H1 (cell line): Measurements from ENCODE around the gene SCN1B. TPM values are rescaled to one million over a fixed set of nuclear protein-coding genes. Genes with fewer than 3 reads are reported as not detected.

ENCODE experiments used
- CTCF ChIA-PET: fragments of 300-600 bp; sonication (Branson Sonifier 250); formaldehyde crosslinking; loops from one replicate; lab custom pipeline; 2021; ENCODE audit not compliant: partially characterized antibody; lab: Charles Lee
- POLR2A ChIA-PET: fragments of 300-600 bp; sonication (Branson Sonifier 250); formaldehyde crosslinking; loops from one replicate; lab custom pipeline; 2021; ENCODE audit warnings: inconsistent platforms; ENCODE audit not compliant: partially characterized antibody; lab: Charles Lee
- DNase-seq, 2 experiments: peaks; one replicate each; pipeline versions ENCODE4 v3.0.0 to v3.0.0-alpha.2; 2010 to 2022; ENCODE audit warnings: low spot score in 2 of 2, low read depth in 1 of 2, mixed read lengths in 1 of 2
- FAIRE-seq: peaks from 2 replicates; lab custom pipeline; 2011; peaks lifted over from hg19 to GRCh38; lab: Jason Lieb, UNC
- H2AFZ ChIP-seq: 2 replicates; pipeline ENCODE4 v1.8.1; 2012; ENCODE audit warnings: low read length, inconsistent platforms
- H2AK5ac ChIP-seq: 2 replicates; pipeline ENCODE4 v1.6.1; 2013; ENCODE audit warnings: low read depth, low read length
- H2BK120ac ChIP-seq: replicated peaks from 2 replicates; pipeline ENCODE3; 2013; ENCODE audit warnings: low read depth, low read length, inconsistent platforms
- H2BK12ac ChIP-seq: 2 replicates; pipeline ENCODE4 v1.6.1; 2013; ENCODE audit warnings: low read depth, low read length
- H2BK15ac ChIP-seq: 2 replicates; pipeline ENCODE4 v1.6.1; 2013; ENCODE audit warnings: low read length
- H2BK20ac ChIP-seq: 2 replicates; pipeline ENCODE4 v1.6.1; 2013; ENCODE audit warnings: low read length
- H2BK5ac ChIP-seq: 2 replicates; pipeline ENCODE4 v1.6.1; 2013; ENCODE audit warnings: low read depth, low read length
- H3K14ac ChIP-seq: 2 replicates; pipeline ENCODE4 v1.6.1; 2013; ENCODE audit warnings: inconsistent platforms; ENCODE audit not compliant: insufficient read length
- H3K18ac ChIP-seq: 2 replicates; pipeline ENCODE4 v1.6.1; 2013; ENCODE audit warnings: low read length; ENCODE audit errors: extremely low read depth
- H3K23ac ChIP-seq: 2 replicates; pipeline ENCODE4 v1.6.1; 2013; ENCODE audit warnings: inconsistent platforms; ENCODE audit not compliant: insufficient read length
- H3K23me2 ChIP-seq: 2 replicates; pipeline ENCODE4 v1.6.1; 2013; ENCODE audit warnings: low read depth, low read length
- H3K27ac ChIP-seq: 2 replicates; pipeline ENCODE4 v1.6.1; 2011; ENCODE audit warnings: low read depth, low read length, inconsistent platforms
- H3K27me3 ChIP-seq, 4 experiments: replicated peaks in 1 of 4; 1 replicate in 1 of 4; 2 replicates in 3 of 4; pipeline versions ENCODE4 v1.6.1 to v1.8.1; 2011 to 2013; ENCODE audit warnings: low read length in 3 of 4, mild to moderate bottlenecking in 3 of 4, inconsistent platforms in 2 of 4, mixed read lengths in 2 of 4, moderate library complexity in 1 of 4; ENCODE audit not compliant: control insufficient read depth in 3 of 4, insufficient read depth in 3 of 4; ENCODE audit errors: extremely low read depth in 1 of 4
- H3K36me3 ChIP-seq, 4 experiments: 2 replicates each; pipeline versions ENCODE4 v1.6.1 to v1.8.1; 2011 to 2013; ENCODE audit warnings: mild to moderate bottlenecking in 4 of 4, low read length in 3 of 4, moderate library complexity in 2 of 4, control low read depth in 1 of 4, inconsistent platforms in 1 of 4; ENCODE audit not compliant: insufficient read depth in 4 of 4, control insufficient read depth in 2 of 4
- H3K4ac ChIP-seq: replicated peaks from 2 replicates; pipeline ENCODE3; 2013; ENCODE audit warnings: low read length, low read depth, mixed read lengths, inconsistent platforms; ENCODE audit not compliant: insufficient read length
- H3K4me1 ChIP-seq, 4 experiments: replicated peaks in 1 of 4; 1 replicate in 1 of 4; 2 replicates in 3 of 4; pipeline versions ENCODE4 v1.6.1 to v1.8.1; 2011 to 2013; ENCODE audit warnings: low read length in 3 of 4, inconsistent platforms in 2 of 4, mixed read lengths in 1 of 4; ENCODE audit not compliant: insufficient read depth in 4 of 4, control insufficient read depth in 3 of 4
- H3K4me2 ChIP-seq, 2 experiments: 2 replicates each; pipeline versions ENCODE4 v1.6.1 to v1.8.1; 2011 to 2013; ENCODE audit warnings: low read depth in 2 of 2, low read length in 2 of 2, control low read depth in 1 of 2, inconsistent platforms in 1 of 2, mild to moderate bottlenecking in 1 of 2; ENCODE audit not compliant: insufficient read depth in 1 of 2
- H3K4me3 ChIP-seq, 4 experiments: fragments of 200-600, 300-600 bp in 1 of 4; sonication (generic), shearing (Covaris generic), sonication (Bioruptor Twin) in 1 of 4; 2 replicates each; pipeline versions ENCODE4 v1.5.1 to v1.8.1; 2011 to 2016; ENCODE audit warnings: low read length in 4 of 4, low read depth in 3 of 4, control low read depth in 2 of 4, inconsistent platforms in 2 of 4, mild to moderate bottlenecking in 2 of 4, mixed read lengths in 1 of 4, moderate library complexity in 1 of 4; ENCODE audit not compliant: insufficient read depth in 2 of 4; ENCODE audit errors: extremely low read depth in 1 of 4
- H3K56ac ChIP-seq: replicated peaks from 2 replicates; pipeline ENCODE3; 2013; ENCODE audit warnings: low read depth, mild to moderate bottlenecking, mixed read lengths, low read length, inconsistent platforms; ENCODE audit not compliant: insufficient read length
- H3K79me1 ChIP-seq: 2 replicates; pipeline ENCODE4 v1.6.1; 2013; ENCODE audit warnings: low read depth, low read length, control low read depth
- H3K79me2 ChIP-seq, 2 experiments: 2 replicates each; pipeline versions ENCODE4 v1.6.1 to v1.8.1; 2012 to 2013; ENCODE audit warnings: low read length in 2 of 2, mild to moderate bottlenecking in 2 of 2, inconsistent platforms in 1 of 2; ENCODE audit not compliant: insufficient read depth in 2 of 2, control insufficient read depth in 1 of 2
- H3K9ac ChIP-seq, 4 experiments: replicated peaks in 1 of 4; 1 replicate in 1 of 4; 2 replicates in 3 of 4; pipeline versions ENCODE4 v1.6.1 to v1.8.1; 2011 to 2013; ENCODE audit warnings: low read depth in 3 of 4, low read length in 3 of 4, control low read depth in 2 of 4, mild to moderate bottlenecking in 2 of 4, moderate library complexity in 2 of 4, inconsistent platforms in 1 of 4; ENCODE audit errors: extremely low read depth in 1 of 4
- H3K9me3 ChIP-seq, 2 experiments: 2 replicates each; pipeline versions ENCODE4 v1.6.1 to v1.8.1; 2012 to 2013; ENCODE audit warnings: mild to moderate bottlenecking in 2 of 2, moderate library complexity in 2 of 2, control low read depth in 1 of 2, inconsistent platforms in 1 of 2, low read depth in 1 of 2, low read length in 1 of 2, mixed read lengths in 1 of 2; ENCODE audit not compliant: insufficient read depth in 2 of 2
- H4K20me1 ChIP-seq, 2 experiments: replicated peaks in 1 of 2; 2 replicates each; pipeline versions ENCODE3 to v1.8.1; 2011 to 2013; ENCODE audit warnings: inconsistent platforms in 2 of 2, low read length in 2 of 2, mild to moderate bottlenecking in 1 of 2; ENCODE audit not compliant: insufficient read depth in 2 of 2, control insufficient read depth in 1 of 2
- H4K5ac ChIP-seq: 2 replicates; pipeline ENCODE4 v1.6.1; 2013; ENCODE audit warnings: low read length, low read depth, mixed read lengths, inconsistent platforms; ENCODE audit not compliant: insufficient read length
- H4K8ac ChIP-seq: 2 replicates; pipeline ENCODE4 v1.8.0; 2013; ENCODE audit warnings: mild to moderate bottlenecking, moderate library complexity, low read length, inconsistent platforms; ENCODE audit not compliant: insufficient read depth; ENCODE audit errors: extremely low read depth
- H4K91ac ChIP-seq: replicated peaks from 2 replicates; pipeline ENCODE3; 2013; ENCODE audit warnings: low read length, mixed read lengths, inconsistent platforms; ENCODE audit not compliant: insufficient read length
- RAD21 ChIP-seq, 2 experiments: IDR thresholded peaks in 1 of 2; conservative IDR thresholded peaks in 1 of 2; 2 replicates each; pipeline ENCODE4 v1.6.1; 2011; ENCODE audit warnings: low read depth in 2 of 2, low read length in 2 of 2, improper control_type of control experiment in 1 of 2, inconsistent platforms in 1 of 2, mild to moderate bottlenecking in 1 of 2, moderate library complexity in 1 of 2
- RFX5 ChIP-seq: IDR thresholded peaks from 2 replicates; pipeline ENCODE4 v1.6.1; 2011; ENCODE audit warnings: low read depth, low read length, improper control_type of control experiment, borderline replicate concordance
- whole genome bisulfite sequencing, 2 experiments: shearing (Covaris generic) in 1 of 2; methylation state at CpG; one replicate each; pipeline versions ENCODE4 v1.1.6 to v1.1.7; 2013 to 2015; ENCODE audit warnings: low lambda C conversion rate in 2 of 2, mixed read lengths in 2 of 2, inconsistent platforms in 1 of 2, low coverage in 1 of 2, missing lambda C conversion rate in 1 of 2; ENCODE audit not compliant: insufficient replicate concordance in 2 of 2, insufficient coverage in 1 of 2, insufficient read length in 1 of 2; ENCODE audit errors: extremely low coverage in 1 of 2, missing lambda C conversion rate in 1 of 2; 5-methylcytosine and 5-hydroxymethylcytosine counted together
- polyA plus RNA-seq, 7 experiments: library from polyadenylated mRNA; depleted of rRNA in 3 of 7; stranded (reverse) in 5 of 7; unstranded in 2 of 7; fragments of >200 nt in 5 of 7; fragments of 200-250 nt in 2 of 7; gene quantifications; 1 replicate in 5 of 7; 2 replicates in 1 of 7; 4 replicates in 1 of 7; pipeline versions ENCODE4 v1.2.1 to v1.2.3, GENCODE V29; 2011 to 2013; ENCODE audit warnings: missing spikeins in 2 of 7, mixed read lengths in 2 of 7
- total RNA-seq: library from RNA; stranded (reverse); fragmentation: NEBNext Ultra II Directional; extraction: Animal tissue kit (Norgen Biotek cat#: 25700); gene quantifications from 2 replicates; pipeline ENCODE4 v1.2.1, GENCODE V29; 2021

SCN1B gene
- total and polyA plus RNA-seq, 2 of the 8 experiments (the other 6 are each of a cell fraction or from before 2014, with no cell fraction given), result 3.1 to 3.5 TPM

DNA sequence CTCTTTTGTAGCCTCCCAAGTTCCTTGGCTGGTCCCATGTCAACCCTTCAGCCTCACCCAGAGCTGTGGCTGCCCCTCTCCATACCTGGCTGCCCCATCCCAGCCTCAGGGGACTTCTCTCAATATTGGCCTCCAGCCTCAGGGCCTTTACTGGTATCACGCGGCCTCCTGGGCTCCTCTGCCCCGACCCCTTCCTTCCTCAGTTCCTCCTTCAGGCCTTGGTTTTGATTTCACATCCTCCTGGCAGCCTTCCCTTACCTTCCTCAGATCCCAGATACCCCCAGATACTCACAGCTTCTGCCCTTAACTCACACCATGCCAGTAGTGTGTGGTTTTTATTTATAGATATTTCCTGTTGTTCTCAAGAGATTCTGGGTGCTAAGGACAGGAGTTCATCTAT is 12.8 kb upstream of the SCN1B start:
- Histone ChIP-seq H2BK20ac (no peak overlapping the region), H3K4me1 (no peaks in the 10 kb centered on the region), H2BK5ac (no peak overlapping the region), H2BK120ac (no peak overlapping the region), H4K20me1 (peaks cover 7 to 20% of the 10 kb centered on the region in 2 experiments), H3K23me2 (no peaks in the 10 kb centered on the region), H3K56ac (no peak overlapping the region), H3K4me3 (no peak overlapping the region), H4K8ac (no peak overlapping the region), H3K18ac (no peak overlapping the region), H3K4me2 (no peak overlapping the region), H4K91ac (no peak overlapping the region), H3K23ac (no peak overlapping the region), H2BK12ac (no peak overlapping the region), H2BK15ac (no peak overlapping the region), H3K9me3 (no peaks in the 10 kb centered on the region), H3K14ac (no peak overlapping the region), H3K79me1 (no peaks in the 10 kb centered on the region; the same call in 1 of the 2 replicates), H3K27ac (no peak overlapping the region), H3K79me2 (no peaks in the 10 kb centered on the region), H3K9ac (no peak overlapping the region), H2AK5ac (no peak overlapping the region), H4K5ac (no peak overlapping the region), H2AFZ (no peak overlapping the region), H3K36me3 (peaks cover 50 to 80% (median 73%) of the 10 kb centered on the region in 4 experiments), H3K4ac (no peak overlapping the region), H3K27me3 (no peaks in the 10 kb centered on the region; a peak in 1 of 7 replicates)
- FAIRE-seq, result no peak
- 75% methylated on average over 3 of the region's 3 CpGs; no CpG with 5 or more reads in 1 of the 2 experiments for WGBS, 2 experiments
- CTCF ChIA-PET, result interaction anchor here (0.7 to 12.2 kb wide), 4 partner anchors 26 to 248 kb away, joined by 3 to 174 read pairs (median 4); no protein-coding TSS in a partner anchor
- no peak for DNase-seq
- POLR2A ChIA-PET, result interaction anchor here (2.0 to 24.8 kb wide), 5 partner anchors 9 to 45 kb away, joined by 4 to 366 read pairs (median 7); partner anchors contain the start of gene GRAMD1A
- no peak for TF ChIP-seq RFX5
- no peak for TF ChIP-seq RAD21 (IDR thresholded peaks at IDR 0.05 in 1 of 2, conservative IDR thresholded peaks at IDR 0.05 in 1 of 2; ENCODE audit: low read depth in 2 of 2, low read length in 2 of 2)
